ENCODE data around the gene TRMT10B. TPM values are rescaled to one million over a fixed set of nuclear protein-coding genes. Genes with fewer than 3 reads are reported as not detected.
A peak's percentile ranks its signal among the peaks of the same experiment; 100 is the strongest.
"Not testable (repeated sequence)": the region's sequence is repeated elsewhere in the genome, so short reads cannot be mapped to it uniquely, and the experiment has no call there.

TRMT10B gene
- total RNA-seq, 1 donor from 2014 or later: 4.5 TPM

- intact Hi-C loops (cut with micrococcal nuclease): no loop called here
- H3K4me1 ChIP-seq: peaks cover 52% of the 10 kb centered on the region
Measured at GRCh38 chr9:37800631-37801286, 47.2 kb downstream of the TRMT10B start, which contains the start of gene DCAF10. Gene DCAF10, plus strand, starts transcription at chr9:37800797. Its CDS starts 70 bp downstream, at chr9:37800867.

DNA sequence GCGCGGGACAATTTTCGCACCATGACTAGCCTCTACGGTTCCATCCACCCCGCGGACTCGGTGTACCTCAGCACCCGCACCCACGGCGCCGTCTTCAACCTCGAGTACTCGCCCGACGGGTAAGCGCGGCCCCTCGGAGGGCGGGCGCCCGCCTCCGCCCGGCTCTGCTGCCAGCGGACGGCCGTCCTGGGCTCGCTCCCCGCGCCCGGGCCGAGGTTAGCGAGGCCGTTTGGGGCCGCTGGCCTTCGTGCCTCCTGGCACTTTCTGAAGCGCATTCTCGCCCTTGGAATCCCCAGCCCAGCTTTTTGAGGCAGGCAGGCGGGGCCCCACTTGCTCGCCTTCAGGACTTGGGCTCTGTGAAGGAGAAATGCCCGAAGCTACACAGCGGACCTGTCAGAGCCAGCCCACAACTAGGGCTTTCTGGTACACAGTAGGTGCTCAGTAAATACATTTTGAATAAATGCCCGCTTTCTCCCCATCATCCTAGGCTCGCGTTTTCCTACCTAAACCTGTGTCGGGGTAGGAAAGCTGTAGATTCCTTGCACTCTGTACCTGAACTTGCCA lies 47.8 kb downstream of the TRMT10B start:
- Histone ChIP-seq H3K9me3 (replicated peaks) (no peaks in the 10 kb centered on the region), H3K36me3 (no peaks in the 10 kb centered on the region), H3K4me3 (peak overlapping the region; percentile 99), H3K27me3 (ENCODE audit: low read depth) (no peaks in the 10 kb centered on the region), H3K27ac (replicated peaks) (peak overlapping the region; percentile 90), H3K4me1 (peaks cover 57% of the 10 kb centered on the region)
- intact Hi-C loops (cut with micrococcal nuclease): no loop called here
- TF ChIP-seq, protein P1, sequence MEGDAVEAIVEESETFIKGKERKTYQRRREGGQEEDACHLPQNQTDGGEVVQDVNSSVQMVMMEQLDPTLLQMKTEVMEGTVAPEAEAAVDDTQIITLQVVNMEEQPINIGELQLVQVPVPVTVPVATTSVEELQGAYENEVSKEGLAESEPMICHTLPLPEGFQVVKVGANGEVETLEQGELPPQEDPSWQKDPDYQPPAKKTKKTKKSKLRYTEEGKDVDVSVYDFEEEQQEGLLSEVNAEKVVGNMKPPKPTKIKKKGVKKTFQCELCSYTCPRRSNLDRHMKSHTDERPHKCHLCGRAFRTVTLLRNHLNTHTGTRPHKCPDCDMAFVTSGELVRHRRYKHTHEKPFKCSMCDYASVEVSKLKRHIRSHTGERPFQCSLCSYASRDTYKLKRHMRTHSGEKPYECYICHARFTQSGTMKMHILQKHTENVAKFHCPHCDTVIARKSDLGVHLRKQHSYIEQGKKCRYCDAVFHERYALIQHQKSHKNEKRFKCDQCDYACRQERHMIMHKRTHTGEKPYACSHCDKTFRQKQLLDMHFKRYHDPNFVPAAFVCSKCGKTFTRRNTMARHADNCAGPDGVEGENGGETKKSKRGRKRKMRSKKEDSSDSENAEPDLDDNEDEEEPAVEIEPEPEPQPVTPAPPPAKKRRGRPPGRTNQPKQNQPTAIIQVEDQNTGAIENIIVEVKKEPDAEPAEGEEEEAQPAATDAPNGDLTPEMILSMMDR (IDR thresholded peaks at IDR 0.05; ENCODE audit: borderline replicate concordance): no peak
- peak; percentile 19 for DNase-seq

More at GRCh38 chr9:37800631-37801286, 47.2 kb downstream of the TRMT10B start, which contains the start of gene DCAF10:
- peak; percentile 88 for DNase-seq
- Histone ChIP-seq H3K9me3 (replicated peaks) (no peaks in the 10 kb centered on the region), H3K27me3 (ENCODE audit: low read depth) (no peaks in the 10 kb centered on the region), H3K4me3 (peak within 1 kb of the TSS; percentile 99), H3K36me3 (no peaks in the 10 kb centered on the region), H3K27ac (replicated peaks) (peak within 1 kb of the TSS; percentile 90)
- TF ChIP-seq, protein P1 (IDR thresholded peaks at IDR 0.05; ENCODE audit: borderline replicate concordance): no peak

DNA sequence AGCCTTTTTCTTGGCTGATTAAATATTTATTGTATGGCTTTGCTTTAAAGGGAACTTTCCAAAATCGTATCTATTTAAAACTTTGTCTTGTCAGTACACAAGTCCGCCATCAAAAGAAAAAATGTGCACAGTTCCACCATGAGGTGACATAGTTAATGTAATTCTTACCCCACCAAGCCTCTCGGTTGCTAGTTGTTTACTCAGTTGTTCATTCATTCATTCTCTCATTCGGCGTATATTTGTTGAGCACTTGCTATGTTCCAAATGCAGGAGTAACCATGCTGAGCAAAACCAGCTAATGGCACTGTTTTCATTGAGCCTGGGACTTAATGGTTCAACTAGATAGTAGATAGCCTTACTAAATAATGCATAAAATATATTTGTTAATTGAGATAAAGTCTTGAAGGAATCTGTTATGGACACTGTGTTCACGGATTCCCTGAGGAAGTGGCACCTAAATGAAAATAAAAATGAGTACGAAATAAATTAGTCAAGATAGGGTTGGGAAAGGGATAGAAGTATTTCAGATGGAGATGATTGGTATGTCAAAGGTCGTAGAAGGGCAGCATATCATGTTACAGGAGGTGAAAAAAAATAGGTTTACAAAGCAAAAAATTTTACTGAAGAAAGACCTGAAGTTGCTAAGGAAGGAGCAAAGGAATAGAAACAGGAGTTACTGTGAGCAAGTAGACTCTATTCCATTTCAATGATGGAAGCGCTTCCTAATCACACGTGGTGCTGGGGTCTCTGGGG lies 48.5 kb downstream of the TRMT10B start:
- TF ChIP-seq, protein P1 (IDR thresholded peaks at IDR 0.05; ENCODE audit: borderline replicate concordance): no peak
- no peak overlapping the region for H3K27ac ChIP-seq (replicated peaks)
- H3K9me3 ChIP-seq (replicated peaks): no peaks in the 10 kb centered on the region
- H3K27me3 ChIP-seq (ENCODE audit: low read depth): no peaks in the 10 kb centered on the region
- H3K4me3 ChIP-seq: peak overlapping the region; percentile 99
- no peaks in the 10 kb centered on the region for H3K36me3 ChIP-seq
- DNase-seq: no peak
- H3K4me1 ChIP-seq: peaks cover 61% of the 10 kb centered on the region
- intact Hi-C loops (cut with micrococcal nuclease): no loop called here

DNA sequence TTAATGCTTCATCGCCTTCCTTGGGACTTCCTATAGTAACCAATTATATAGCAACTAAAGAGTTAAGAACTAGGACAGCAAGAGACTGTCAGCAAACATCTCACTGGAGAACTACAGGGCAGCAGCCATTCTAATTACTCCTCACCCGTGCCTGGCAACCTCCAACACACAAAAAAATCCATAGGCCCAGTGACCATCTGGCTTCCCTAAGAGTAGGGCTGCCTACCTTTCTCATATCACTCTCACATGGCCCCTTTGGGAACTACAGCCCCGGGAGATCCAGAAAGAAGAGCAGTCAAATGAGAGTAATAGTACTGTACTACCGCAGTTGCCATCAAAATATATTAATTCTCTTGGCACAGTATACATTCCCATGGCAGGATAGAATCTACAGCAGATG lies 52.7 kb downstream of the TRMT10B start:
- Histone ChIP-seq H3K9me3 (replicated peaks) (no peaks in the 10 kb centered on the region), H3K27me3 (ENCODE audit: low read depth) (no peaks in the 10 kb centered on the region), H3K36me3 (peaks cover 5% of the 10 kb centered on the region), H3K27ac (replicated peaks) (no peak overlapping the region), H3K4me1 (peaks cover 42% of the 10 kb centered on the region), H3K4me3 (no peak overlapping the region)
- DNase-seq: no peak
- TF ChIP-seq, protein P1 (IDR thresholded peaks at IDR 0.05; ENCODE audit: borderline replicate concordance): no peak
- intact Hi-C loops (cut with micrococcal nuclease): no loop called here

DNA sequence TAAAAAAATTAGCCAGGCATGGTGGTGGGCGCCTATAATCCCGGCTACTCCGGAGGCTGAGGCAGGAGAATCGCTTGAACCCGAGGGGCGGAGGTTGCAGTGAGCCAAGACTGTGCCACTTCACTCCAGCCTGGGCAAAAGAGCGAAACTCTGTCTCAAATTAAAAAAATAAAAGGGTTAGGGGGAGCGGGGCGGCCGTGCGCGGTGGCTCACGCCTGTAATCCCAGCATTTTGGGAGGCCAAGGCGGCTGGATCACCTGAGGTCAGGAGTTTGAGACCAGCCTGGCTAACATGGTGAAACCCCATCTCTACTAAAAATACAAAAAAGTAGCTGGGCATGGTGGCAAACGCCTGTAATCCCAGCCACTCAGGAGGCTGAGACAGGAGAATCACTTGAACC lies 56.1 kb downstream of the TRMT10B start:
- H3K9me3 ChIP-seq (replicated peaks); H3K27ac ChIP-seq (replicated peaks); H3K4me3 ChIP-seq; H3K27me3 ChIP-seq (ENCODE audit: low read depth); H3K36me3 ChIP-seq; DNase-seq; intact Hi-C loops (cut with micrococcal nuclease); H3K4me1 ChIP-seq: not testable (repeated sequence)

All from left ventricle myocardium inferior (tissue), 1 donor.